ENCODE measurements around the gene PPP1R11.

PPP1R11 gene

DNA sequence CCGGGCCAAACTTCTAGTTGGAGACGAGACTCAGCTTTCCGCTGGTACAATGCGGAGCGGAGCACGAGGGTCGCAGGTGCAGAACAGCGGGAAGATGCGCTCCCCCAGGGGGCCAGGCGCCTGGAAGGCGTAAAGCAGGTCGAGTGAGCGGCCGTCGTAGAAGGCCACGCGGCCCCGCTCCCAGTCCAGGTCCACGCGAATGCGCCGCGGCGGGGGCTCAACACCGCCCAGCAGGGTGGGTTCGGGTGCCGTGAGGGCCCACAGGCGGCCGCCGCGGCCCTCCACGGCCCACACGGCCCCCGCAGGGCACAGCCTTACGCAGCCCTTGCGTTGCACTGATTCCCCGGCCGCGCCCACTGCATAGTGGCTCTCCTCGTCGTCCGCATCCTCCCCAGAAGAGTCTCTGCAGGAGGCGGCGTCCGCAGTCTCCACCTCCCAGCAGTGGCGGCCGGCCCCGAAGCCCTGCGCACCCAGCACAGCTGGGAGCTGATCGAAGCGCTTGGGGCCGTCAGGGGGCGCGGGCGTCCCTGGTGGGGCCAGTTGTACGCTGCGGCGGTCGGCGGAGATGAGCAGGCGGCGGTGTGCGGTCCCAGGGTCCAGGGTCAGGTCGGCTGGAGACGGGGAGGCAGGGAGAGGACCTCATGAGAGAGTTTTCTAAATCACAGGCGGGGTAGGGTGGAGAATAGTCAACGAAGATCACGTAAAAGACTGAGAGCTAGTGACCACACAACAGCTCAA lies 4.3 kb downstream of the PPP1R11 start:
- H3K27me3 Mint-ChIP-seq (ENCODE audit: low read depth): peaks cover 56% of the 10 kb centered on the region
- H3K4me3 Mint-ChIP-seq: peak overlapping the region; percentile 5
- H3K36me3 Mint-ChIP-seq (ENCODE audit: low read depth): peaks cover 42% of the 10 kb centered on the region
- no peak for DNase-seq (ENCODE audit: low spot score)
- H3K9me3 Mint-ChIP-seq: no peaks in the 10 kb centered on the region
- H3K27ac Mint-ChIP-seq: no peak overlapping the region
- H3K4me1 Mint-ChIP-seq (ENCODE audit: low read depth): peaks cover 31% of the 10 kb centered on the region

DNA sequence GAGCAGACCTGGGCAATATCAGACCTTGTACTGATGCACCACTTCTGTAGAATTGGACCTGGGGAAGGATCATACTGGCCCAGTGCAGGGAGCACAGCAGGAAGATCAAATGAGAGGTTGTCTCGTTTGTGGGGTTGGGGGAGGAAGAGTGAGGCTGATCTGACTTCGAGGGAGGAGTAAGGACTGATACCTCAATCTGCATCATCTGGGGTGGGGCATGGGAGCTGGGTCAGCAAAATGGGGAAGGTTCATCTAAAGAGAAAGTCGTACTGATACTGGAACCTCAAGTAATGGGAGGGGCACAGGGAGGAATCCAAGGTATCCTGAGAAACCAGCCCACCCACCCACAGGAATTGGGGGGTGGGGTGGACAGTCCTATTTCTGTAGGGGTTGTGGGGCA lies 4.9 kb downstream of the PPP1R11 start:
- Mint-ChIP-seq H3K36me3 (ENCODE audit: low read depth) (peaks cover 40% of the 10 kb centered on the region), H3K27ac (no peak overlapping the region), H3K4me1 (ENCODE audit: low read depth) (peaks cover 35% of the 10 kb centered on the region), H3K4me3 (peak overlapping the region; percentile 5), H3K9me3 (no peaks in the 10 kb centered on the region), H3K27me3 (ENCODE audit: low read depth) (peaks cover 62% of the 10 kb centered on the region)
- no peak for DNase-seq (ENCODE audit: low spot score)

DNA sequence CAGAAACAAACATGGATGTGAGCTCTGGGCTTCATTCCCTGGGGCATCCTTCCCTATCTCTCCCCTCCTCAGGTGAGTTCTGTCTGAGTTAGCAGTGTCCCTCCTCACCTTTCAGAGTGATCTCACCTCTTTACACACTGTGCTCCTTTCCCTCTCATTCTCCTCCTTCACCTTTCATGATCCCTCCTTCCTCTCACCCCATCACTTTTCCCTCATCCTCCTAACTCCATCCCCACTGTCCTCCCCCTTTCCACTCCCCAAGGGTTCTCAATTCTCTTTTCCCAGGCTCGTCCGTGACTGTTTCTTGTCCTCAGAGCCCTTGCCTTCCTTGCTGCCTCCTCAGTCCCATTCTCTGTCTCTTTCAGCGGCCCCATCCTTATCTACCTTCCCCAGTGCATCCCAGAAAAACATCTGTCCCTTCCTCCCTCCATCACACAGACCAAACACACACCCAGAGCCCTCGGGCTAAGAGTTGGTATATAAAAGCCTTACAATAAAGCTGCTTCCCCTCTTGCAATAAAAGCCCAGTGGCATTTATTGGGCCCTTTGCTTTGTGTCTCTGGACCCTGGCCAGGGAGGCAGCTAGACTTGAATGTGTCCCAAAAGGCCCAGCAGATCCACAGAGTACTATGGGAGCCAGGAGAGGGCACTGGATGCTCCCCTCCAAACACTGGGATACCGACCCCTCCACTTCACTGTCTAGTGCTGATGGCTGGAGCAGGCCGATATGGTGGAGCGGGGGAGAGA lies 6.7 kb downstream of the PPP1R11 start:
- Mint-ChIP-seq H3K27me3 (ENCODE audit: low read depth) (peaks cover 74% of the 10 kb centered on the region), H3K4me3 (no peak overlapping the region), H3K9me3 (no peaks in the 10 kb centered on the region), H3K36me3 (ENCODE audit: low read depth) (peaks cover 29% of the 10 kb centered on the region), H3K4me1 (ENCODE audit: low read depth) (peaks cover 37% of the 10 kb centered on the region), H3K27ac (no peak overlapping the region)
- DNase-seq (ENCODE audit: low spot score): no peak

DNA sequence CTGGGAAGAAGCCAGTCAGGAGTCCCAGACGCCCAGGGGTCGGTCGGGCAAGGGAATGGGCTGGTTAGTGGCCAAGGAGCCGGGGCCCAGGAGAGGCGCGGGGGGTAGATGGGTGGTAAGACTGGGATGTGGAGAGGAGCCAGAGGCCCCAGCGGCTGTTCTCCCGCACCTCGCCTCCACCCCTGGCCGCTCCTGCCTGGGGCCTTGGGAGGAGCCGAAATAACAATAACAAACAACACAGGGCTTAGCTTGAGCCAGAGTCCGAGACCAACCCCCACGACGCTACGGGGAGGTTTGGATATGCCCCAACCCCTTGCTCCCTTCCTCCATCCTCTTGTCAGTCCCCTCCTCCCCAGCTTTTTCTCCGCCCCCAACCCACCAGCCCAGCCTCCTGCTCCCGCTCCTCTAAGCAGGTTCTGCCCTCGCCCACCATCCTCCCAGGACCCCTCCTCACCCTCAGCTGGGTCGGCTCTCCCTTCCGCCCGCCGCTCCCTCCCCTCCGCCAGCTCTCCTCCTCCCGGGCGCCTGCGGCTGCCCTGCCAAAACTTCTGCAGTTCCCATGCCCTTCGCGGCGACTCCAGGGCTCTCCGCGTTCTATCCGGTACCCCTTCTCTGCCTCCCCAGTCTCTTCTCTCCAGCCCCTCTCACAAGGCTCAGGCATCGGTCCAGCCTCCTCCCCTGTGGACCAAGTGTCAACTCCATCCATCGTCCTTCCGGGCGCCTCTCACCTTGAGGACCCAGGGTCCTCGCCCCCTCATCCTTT lies 7.5 kb downstream of the PPP1R11 start:
- H3K9me3 Mint-ChIP-seq: no peaks in the 10 kb centered on the region
- peaks cover 82% of the 10 kb centered on the region for H3K27me3 Mint-ChIP-seq (ENCODE audit: low read depth)
- no peak for DNase-seq (ENCODE audit: low spot score)
- H3K4me3 Mint-ChIP-seq: peak overlapping the region; percentile 16
- no peak overlapping the region for H3K27ac Mint-ChIP-seq
- H3K4me1 Mint-ChIP-seq (ENCODE audit: low read depth): peaks cover 37% of the 10 kb centered on the region
- H3K36me3 Mint-ChIP-seq (ENCODE audit: low read depth): peaks cover 24% of the 10 kb centered on the region

DNA sequence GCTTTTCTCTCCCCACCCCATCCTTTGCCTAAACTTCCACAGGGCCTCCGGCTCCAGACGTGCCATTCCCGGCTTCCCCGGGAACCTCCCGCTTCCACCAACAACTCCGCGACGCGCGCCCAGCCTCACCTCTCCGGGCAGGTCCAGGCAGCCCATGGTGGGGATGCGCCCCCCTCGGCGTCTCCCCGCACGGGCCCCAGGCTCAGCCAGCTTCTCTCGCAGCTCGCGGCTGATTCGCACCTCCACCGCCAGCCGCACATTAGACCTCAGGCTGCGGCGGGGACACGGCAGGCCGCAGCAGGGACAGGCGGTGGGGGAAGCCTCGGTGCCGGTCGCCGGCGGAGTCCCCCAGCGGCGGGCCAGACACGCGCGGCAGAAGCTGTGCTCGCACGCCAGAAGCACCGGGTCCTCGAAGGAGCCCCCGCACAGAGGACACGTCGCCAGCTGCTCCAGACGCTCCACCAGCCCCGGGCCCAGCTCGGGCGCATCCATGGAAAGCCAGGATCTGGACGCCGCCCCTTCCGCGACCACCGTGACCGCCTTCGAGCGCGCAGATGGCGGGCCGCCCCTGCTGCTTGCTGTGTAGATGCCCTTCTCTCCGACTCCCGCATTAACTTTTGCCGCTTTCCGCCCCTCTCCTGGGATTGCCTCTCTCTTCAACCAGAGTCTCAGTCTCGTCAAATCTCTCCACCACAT lies 8.2 kb downstream of the PPP1R11 start, which contains the start of gene RNF39:
RNF39 (minus strand) TSS at position 676 of the 696 bp plus-strand sequence; CDS start at position 492, 184 bp downstream.
- peaks cover 17% of the 10 kb centered on the region for H3K36me3 Mint-ChIP-seq (ENCODE audit: low read depth)
- no peaks in the 10 kb centered on the region for H3K9me3 Mint-ChIP-seq
- H3K27me3 Mint-ChIP-seq (ENCODE audit: low read depth): peaks cover 87% of the 10 kb centered on the region
- peak within 1 kb of the TSS; percentile 59 for H3K4me3 Mint-ChIP-seq
- no peak for DNase-seq (ENCODE audit: low spot score)
- peaks cover 35% of the 10 kb centered on the region for H3K4me1 Mint-ChIP-seq (ENCODE audit: low read depth)
- no peak within 1 kb of the TSS for H3K27ac Mint-ChIP-seq

DNA sequence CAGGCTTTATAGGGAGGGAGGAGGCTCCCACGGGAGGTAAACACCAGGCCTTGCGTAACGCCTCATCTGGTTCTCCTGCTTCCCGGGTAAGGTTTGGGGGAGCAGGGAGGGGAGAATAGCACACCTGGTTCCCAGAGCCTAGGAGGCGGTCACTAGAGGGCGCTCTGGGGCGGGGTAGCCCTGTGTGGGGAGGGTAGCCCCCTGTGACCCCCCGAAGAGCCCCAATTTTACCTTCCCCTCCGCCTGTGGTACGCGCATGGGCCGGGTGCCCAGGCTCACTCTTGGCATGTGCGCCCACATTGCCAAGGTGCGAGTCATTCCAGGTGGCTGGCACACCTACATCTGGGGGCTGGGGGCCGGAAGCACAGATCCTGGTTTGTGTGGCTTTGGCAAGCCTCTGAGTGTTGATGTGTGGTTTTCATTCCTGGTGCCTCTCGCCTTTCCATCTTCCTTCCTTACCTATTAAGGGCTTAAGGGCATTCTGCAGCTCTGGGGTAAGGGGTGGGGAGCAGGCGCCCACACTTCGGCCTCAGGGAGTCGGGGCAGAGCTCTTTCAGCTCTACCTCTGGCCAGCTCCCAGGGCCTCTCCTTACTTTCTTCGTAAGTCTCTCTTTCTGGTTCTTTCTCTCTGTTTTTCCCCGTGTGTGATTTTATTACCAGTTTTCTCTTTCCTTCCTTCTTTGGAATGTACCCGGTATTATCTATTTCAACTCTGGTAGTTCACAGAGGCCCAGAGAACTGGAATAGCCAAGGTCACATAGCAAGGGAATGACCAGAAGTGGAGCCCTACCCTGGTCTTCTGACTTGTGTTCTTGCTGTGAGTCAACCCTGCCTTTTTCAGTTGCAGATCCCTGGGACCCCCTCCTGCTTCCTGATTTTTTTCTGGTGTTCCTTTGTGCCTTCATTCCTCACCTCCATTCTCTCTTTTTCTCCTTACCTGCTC lies 9.1 kb downstream of the PPP1R11 start:
- H3K4me3 Mint-ChIP-seq: peak overlapping the region; percentile 59
- no peak for DNase-seq (ENCODE audit: low spot score)
- no peak overlapping the region for H3K27ac Mint-ChIP-seq
- no peaks in the 10 kb centered on the region for H3K9me3 Mint-ChIP-seq
- peaks cover 82% of the 10 kb centered on the region for H3K27me3 Mint-ChIP-seq (ENCODE audit: low read depth)
- H3K36me3 Mint-ChIP-seq (ENCODE audit: low read depth): peaks cover 9% of the 10 kb centered on the region
- peaks cover 29% of the 10 kb centered on the region for H3K4me1 Mint-ChIP-seq (ENCODE audit: low read depth)

DNA sequence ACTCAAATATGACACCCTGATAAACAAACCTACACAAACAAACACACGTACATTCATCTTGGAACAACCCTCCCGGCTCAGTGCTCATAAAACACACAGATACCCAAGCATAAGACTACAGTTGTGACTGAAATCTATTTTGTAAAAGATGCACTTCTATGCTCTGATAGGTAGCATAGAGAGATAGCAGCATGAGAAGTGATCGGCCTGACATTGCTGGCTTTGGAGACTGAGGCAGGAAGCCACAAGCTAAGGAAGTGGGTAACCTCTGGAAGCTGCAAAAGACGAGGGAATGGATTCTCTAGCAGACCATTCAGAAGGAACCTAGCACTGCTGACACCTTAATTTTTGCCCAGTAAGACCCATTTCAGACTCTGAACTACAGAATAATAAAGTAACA lies 10.2 kb downstream of the PPP1R11 start:
- Mint-ChIP-seq H3K4me3 (peak overlapping the region; percentile 42), H3K27me3 (ENCODE audit: low read depth) (peaks cover 73% of the 10 kb centered on the region), H3K4me1 (ENCODE audit: low read depth) (peaks cover 24% of the 10 kb centered on the region), H3K36me3 (ENCODE audit: low read depth) (peaks cover 4% of the 10 kb centered on the region), H3K9me3 (no peaks in the 10 kb centered on the region), H3K27ac (no peak overlapping the region)
- DNase-seq (ENCODE audit: low spot score): no peak

DNA sequence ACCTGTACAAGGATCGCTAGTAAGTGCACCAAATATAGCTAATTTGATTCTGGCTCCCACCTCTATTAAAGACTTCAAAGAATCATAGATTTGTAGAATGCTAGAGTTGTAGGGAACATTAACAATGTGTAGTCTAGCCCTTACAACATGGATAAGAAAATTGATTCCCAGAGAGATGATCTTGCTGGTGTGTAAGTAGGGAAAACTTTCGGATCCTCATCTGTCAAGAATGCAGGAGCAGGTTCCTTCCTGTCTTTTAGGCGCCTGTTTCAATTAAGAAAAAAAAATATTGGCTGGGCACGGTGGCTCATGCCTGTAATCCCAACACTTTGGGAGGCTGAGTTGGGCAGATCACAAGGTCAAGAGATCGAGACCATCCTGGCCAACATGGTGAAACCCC lies 20.9 kb downstream of the PPP1R11 start:
- peaks cover 59% of the 10 kb centered on the region for H3K27me3 Mint-ChIP-seq (ENCODE audit: low read depth)
- H3K4me3 Mint-ChIP-seq: no peak overlapping the region
- no peak overlapping the region for H3K27ac Mint-ChIP-seq

DNA sequence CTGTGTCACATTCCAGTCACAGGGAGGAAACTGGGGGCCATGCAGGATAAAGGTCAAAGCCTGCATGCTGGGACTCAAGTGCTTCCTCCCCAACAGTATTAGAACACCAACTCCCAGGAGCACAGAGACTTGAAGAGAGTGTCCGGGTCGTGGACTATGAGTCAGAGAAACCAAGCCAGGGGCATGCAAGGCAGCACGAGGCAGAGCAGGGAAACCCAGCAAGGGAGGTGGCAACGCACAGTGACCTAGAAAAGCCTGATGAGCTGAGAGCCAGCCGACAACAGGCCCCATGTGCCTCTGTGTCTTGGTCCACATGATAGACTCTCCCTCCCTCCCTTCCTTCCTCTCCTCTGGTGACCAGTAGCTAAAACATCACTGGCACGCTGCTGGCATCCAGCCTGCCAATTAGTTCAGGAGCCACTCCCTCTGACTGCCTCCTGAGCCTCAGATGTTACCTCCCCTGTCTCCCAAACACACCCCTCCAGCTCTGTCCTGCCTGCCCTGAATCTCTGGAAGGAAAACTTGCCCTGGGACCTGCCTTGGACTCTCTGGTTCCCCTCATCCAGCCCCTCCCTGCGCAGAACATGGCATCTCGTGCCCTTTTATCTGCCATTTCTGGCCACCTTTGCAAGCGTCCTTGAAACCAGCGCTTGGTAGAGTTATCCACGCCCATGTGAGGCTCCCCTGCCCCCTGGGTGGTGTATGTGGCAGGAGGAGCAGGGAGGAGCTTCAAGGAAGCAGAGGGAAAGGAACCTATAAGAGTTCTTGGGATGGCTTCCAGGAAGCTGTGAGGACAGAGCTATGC lies 24.8 kb downstream of the PPP1R11 start:
- Mint-ChIP-seq H3K36me3 (ENCODE audit: low read depth) (no peaks in the 10 kb centered on the region), H3K4me3 (no peak overlapping the region), H3K27ac (no peak overlapping the region), H3K9me3 (no peaks in the 10 kb centered on the region), H3K27me3 (ENCODE audit: low read depth) (peaks cover 75% of the 10 kb centered on the region), H3K4me1 (ENCODE audit: low read depth) (no peaks in the 10 kb centered on the region)
- DNase-seq (ENCODE audit: low spot score): no peak

More for the DNA sequence above, 20.9 kb downstream of the PPP1R11 start:
- DNase-seq (ENCODE audit: low spot score): no peak
- Mint-ChIP-seq H3K36me3 (ENCODE audit: low read depth) (no peaks in the 10 kb centered on the region), H3K9me3 (no peaks in the 10 kb centered on the region), H3K4me1 (ENCODE audit: low read depth) (no peaks in the 10 kb centered on the region)

DNA sequence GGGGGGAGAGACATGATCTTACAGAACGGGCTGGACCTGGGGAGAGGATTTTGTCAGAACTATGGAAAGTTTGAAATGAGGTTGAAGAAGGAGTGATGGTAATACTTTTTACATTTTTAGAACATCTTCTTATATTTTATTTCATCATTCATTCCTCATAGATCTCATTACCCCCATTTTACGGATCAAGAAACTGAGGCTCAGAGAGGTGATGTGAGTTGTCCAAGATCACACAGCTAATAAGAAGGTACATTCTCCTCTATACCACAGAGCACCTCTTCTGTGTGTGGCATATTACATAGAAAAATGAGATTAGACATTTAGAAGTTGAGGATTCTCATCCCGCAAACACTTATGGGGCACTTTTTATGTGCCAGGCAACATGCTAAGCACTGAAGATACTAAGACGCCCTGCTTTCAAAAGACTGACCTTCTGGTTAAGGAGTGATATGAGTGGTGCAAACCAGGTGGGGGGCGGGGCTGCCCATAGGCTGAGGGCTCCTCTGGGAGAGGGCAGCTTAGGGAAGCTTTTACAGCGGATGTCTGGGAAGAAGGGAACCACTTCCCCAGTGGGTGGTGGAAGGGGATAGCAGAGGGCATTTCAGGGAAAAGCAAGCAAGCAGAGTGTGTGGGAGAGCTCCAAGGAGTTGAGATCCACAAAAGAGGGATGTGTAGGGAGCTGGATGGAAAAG lies 26.0 kb downstream of the PPP1R11 start:
- H3K27ac Mint-ChIP-seq: no peak overlapping the region
- no peaks in the 10 kb centered on the region for H3K36me3 Mint-ChIP-seq (ENCODE audit: low read depth)

DNA sequence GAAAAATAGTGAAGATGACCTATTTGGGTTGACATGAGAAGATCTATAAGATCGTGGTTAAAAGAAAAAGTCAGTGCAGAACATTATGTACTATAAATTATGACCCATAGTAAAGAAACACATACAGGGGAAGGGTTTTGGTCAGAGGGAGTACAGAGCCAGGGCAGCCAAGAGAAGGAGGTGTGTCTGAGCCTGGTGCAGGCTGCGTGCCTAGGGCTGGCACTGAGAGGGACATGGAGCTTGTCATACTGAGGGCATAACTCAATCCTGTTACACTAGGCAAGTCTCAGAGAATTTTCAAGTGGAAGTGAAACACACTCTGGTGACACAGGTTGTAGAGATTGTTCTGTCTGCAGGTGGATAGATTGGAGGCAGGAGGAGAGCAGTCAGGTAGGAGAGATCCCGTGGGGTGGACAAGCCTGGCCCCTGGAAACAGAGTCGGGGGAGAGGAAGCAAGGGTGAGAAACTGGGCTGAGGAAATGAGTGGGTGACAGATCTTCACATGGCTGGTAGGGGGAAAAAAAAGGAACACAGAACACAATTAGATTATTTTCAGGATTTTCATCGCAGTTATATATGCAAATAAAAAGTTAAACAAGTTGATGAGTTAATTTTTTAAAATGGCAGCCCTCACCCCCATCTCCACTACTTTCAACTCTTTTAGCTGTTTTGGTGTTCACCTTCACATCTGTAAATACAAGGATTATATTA lies 27.1 kb downstream of the PPP1R11 start:
- no peak overlapping the region for H3K4me3 Mint-ChIP-seq
- H3K4me1 Mint-ChIP-seq (ENCODE audit: low read depth): peaks cover 3% of the 10 kb centered on the region
- H3K27me3 Mint-ChIP-seq (ENCODE audit: low read depth): peaks cover 80% of the 10 kb centered on the region
- no peak for DNase-seq (ENCODE audit: low spot score)
- H3K9me3 Mint-ChIP-seq: no peaks in the 10 kb centered on the region
- no peaks in the 10 kb centered on the region for H3K36me3 Mint-ChIP-seq (ENCODE audit: low read depth)
- H3K27ac Mint-ChIP-seq: no peak overlapping the region

More for the DNA sequence above, 26.0 kb downstream of the PPP1R11 start:
- Mint-ChIP-seq H3K4me3 (no peak overlapping the region), H3K9me3 (no peaks in the 10 kb centered on the region), H3K27me3 (ENCODE audit: low read depth) (peaks cover 77% of the 10 kb centered on the region), H3K4me1 (ENCODE audit: low read depth) (peaks cover 3% of the 10 kb centered on the region)
- DNase-seq (ENCODE audit: low spot score): no peak
